Right lobe of liver (tissue), 6 donors: ENCODE results near the gene RAP2C. TPM values are rescaled to one million over a fixed set of nuclear protein-coding genes. Genes with fewer than 3 reads are reported as not detected.

ENCODE experiments used
- ATAC-seq, 4 donors: fragments of 200-7000 bp; cut with Tn5 transposase; one replicate each; pipeline ENCODE4 v1.9.1; 2020; ENCODE audit warnings: mild to moderate bottlenecking in 4 of 4, moderate library complexity in 4 of 4
- DNase-seq, 3 donors: peaks; one replicate each; pipeline ENCODE4 v3.0.0-alpha.2; 2020
- H3K27ac ChIP-seq, 3 donors: fragments of 200-600 bp; one replicate each; pipeline ENCODE4 v1.8.0; 2022
- H3K27me3 ChIP-seq, 2 donors: fragments of 200-600 bp; one replicate each; pipeline ENCODE4 v1.8.0; 2022
- H3K36me3 ChIP-seq, 4 donors: fragments of 200-600 bp; sonication (generic) in 1 of 4; one replicate each; pipeline versions ENCODE4 v1.5.1 to v1.8.0; 2017 to 2022; ENCODE audit warnings: control low read depth in 1 of 4
- H3K4me1 ChIP-seq, 4 donors: fragments of 200-600 bp; sonication (generic) in 1 of 4; one replicate each; pipeline versions ENCODE4 v1.5.1 to v1.8.0; 2017 to 2022; ENCODE audit warnings: control low read depth in 1 of 4
- H3K4me3 ChIP-seq, 3 donors: fragments of 200-600 bp; one replicate each; pipeline ENCODE4 v1.8.0; 2022
- H3K9me3 ChIP-seq, 4 donors: fragments of 200-600 bp; sonication (generic) in 1 of 4; one replicate each; pipeline versions ENCODE4 v1.5.1 to v1.8.0; 2017 to 2022; ENCODE audit warnings: control low read depth in 1 of 4
- POLR2A ChIP-seq: fragments of 450-650 bp; IDR thresholded peaks from one replicate; pipeline ENCODE4 v1.6.1; 2017; ENCODE audit warnings: antibody characterized with exemption, mild to moderate bottlenecking
- WGBS: methylation state at CpG from one replicate; pipeline ENCODE4 v1.1.6; 2018; ENCODE audit warnings: low coverage, low lambda C conversion rate; ENCODE audit not compliant: insufficient coverage; ENCODE audit errors: missing lambda C conversion rate; 5-methylcytosine and 5-hydroxymethylcytosine counted together
- intact Hi-C, 2 donors: fragments of 100-400 bp; cut with DNase I; formaldehyde crosslinking; loops; one replicate each; pipeline versions ENCODE4 v1.11.2 to v1.14.1; 2022
- long read RNA-seq: library from polyadenylated mRNA; unstranded; transcript quantifications from one replicate; pipeline ENCODE4 v2.0.0, GENCODE V29; 2019
- total RNA-seq, 6 experiments: library from RNA; depleted of rRNA in 2 of 6; stranded (reverse); fragments of >200 nt in 2 of 6; fragmentation: NEBNext Ultra II Directional in 3 of 6; extraction: Animal tissue kit (Norgen Biotek cat#: 25700) in 3 of 6; gene quantifications; one replicate each; pipeline versions ENCODE4 v1.1.0 to v1.2.4, GENCODE V29; 2016 to 2023
- TF ChIP-seq, protein P1 (sequence below), 4 donors: fragments of 200-600 bp in 3 of 4; fragments of 450-650 bp in 1 of 4; IDR thresholded peaks; one replicate each; pipeline versions ENCODE4 v1.5.1 to v1.8.0; 2016 to 2022; ENCODE audit warnings: antibody characterized with exemption in 4 of 4, mild to moderate bottlenecking in 2 of 4
- donor health status: DM: no; HTN: yes; CAD: no.
- donor health status: DM: no; HTN: no; CAD: no.
- donor health status: DM: no; HTN: no; CAD: no.
- donor health status: DM: no; HTN: yes; CAD: no.
- donor health status: DM: no; HTN: yes; CAD: no.

RAP2C gene
- 10 to 100 TPM; 18.9 to 26.6 (median 25.1) TPM for total RNA-seq
- long read RNA-seq, partial matches to known transcripts: 4 of 11 reads
- long read RNA-seq, other reads (novel, unspliced or antisense): 7 of 11 reads

DNA sequence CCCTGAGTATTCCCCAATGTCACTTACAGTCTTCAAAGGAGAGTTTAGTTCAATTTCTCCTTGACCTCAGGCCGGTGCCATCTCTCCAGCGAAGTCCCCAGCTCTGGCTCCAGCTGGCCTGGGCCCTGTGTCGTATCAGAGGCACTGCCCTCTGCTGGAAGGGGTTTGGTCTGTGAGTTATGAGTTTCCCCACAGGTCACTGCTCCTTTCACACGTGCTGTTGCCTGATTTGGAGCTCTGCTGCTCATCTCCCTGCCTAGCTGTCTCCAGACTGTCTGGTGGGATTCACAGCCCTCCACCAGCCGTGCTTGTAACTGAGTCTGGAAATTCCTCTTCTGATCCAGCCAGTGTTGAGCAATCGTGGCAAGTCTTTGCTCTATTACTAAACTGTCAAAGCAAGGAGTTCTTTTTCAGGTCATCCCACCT, at the start of gene RAP2C:
Gene RAP2C, minus strand, starts transcription at position 105 of the 426 bp plus-strand sequence. CDS start 2,179 bp downstream, outside the sequence.
- peak within 1 kb of the TSS; percentile 45 to 71 (median 54) for H3K4me3 ChIP-seq
- H3K27me3 ChIP-seq: no peaks in the 10 kb centered on the region
- peak within 1 kb of the TSS; percentile 58 to 79 (median 60) for H3K27ac ChIP-seq
- DNase-seq (peak; percentile 78 to 84 (median 81)), ATAC-seq (peak; percentile 77 to 88 (median 84))
- WGBS: 5% methylated on average over 6 of the region's 6 CpGs
- intact Hi-C loops: no loop called here
- TF ChIP-seq, protein P1, sequence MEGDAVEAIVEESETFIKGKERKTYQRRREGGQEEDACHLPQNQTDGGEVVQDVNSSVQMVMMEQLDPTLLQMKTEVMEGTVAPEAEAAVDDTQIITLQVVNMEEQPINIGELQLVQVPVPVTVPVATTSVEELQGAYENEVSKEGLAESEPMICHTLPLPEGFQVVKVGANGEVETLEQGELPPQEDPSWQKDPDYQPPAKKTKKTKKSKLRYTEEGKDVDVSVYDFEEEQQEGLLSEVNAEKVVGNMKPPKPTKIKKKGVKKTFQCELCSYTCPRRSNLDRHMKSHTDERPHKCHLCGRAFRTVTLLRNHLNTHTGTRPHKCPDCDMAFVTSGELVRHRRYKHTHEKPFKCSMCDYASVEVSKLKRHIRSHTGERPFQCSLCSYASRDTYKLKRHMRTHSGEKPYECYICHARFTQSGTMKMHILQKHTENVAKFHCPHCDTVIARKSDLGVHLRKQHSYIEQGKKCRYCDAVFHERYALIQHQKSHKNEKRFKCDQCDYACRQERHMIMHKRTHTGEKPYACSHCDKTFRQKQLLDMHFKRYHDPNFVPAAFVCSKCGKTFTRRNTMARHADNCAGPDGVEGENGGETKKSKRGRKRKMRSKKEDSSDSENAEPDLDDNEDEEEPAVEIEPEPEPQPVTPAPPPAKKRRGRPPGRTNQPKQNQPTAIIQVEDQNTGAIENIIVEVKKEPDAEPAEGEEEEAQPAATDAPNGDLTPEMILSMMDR (IDR thresholded peaks at IDR 0.05): peak; percentile 56 to 66 (median 61)
- peak; percentile 51 for TF ChIP-seq POLR2A
- no peaks in the 10 kb centered on the region for H3K9me3 ChIP-seq
- peaks cover 0 to 5% (median 0%) of the 10 kb centered on the region in 4 donors for H3K4me1 ChIP-seq
- H3K36me3 ChIP-seq: no peaks in the 10 kb centered on the region

DNA sequence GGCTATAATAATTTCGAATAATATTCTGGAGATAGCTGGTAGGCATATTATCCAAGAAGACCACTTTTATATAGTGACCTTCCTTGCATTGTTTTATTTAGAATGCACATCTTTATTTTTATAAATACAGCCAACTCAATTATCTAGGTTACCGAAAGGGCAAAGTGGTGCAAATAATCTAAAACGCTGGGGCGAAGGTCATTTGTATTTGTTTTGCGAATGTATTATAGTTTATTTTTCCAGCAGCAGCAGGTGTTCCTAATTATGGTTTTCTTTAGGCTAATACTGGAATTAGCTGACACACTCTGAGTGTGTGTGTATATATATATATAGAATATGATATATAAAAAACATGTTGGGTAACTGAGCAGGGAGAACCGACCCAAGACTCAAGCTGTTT, 48.1 kb upstream of the RAP2C start:
- Histone ChIP-seq H3K27me3 (no peaks in the 10 kb centered on the region), H3K9me3 (no peaks in the 10 kb centered on the region), H3K4me3 (no peak overlapping the region), H3K36me3 (no peaks in the 10 kb centered on the region), H3K4me1 (peaks cover 0 to 14% (median 0%) of the 10 kb centered on the region in 4 donors), H3K27ac (no peak overlapping the region)
- peak in 2 of 4 donors; percentile 39 to 47 for ATAC-seq
- 54% methylated on average over 6 of the region's 6 CpGs for WGBS
- TF ChIP-seq POLR2A: no peak
- TF ChIP-seq, protein P1 (IDR thresholded peaks at IDR 0.05): no peak
- no peak for DNase-seq
- intact Hi-C loops: no loop called here

DNA sequence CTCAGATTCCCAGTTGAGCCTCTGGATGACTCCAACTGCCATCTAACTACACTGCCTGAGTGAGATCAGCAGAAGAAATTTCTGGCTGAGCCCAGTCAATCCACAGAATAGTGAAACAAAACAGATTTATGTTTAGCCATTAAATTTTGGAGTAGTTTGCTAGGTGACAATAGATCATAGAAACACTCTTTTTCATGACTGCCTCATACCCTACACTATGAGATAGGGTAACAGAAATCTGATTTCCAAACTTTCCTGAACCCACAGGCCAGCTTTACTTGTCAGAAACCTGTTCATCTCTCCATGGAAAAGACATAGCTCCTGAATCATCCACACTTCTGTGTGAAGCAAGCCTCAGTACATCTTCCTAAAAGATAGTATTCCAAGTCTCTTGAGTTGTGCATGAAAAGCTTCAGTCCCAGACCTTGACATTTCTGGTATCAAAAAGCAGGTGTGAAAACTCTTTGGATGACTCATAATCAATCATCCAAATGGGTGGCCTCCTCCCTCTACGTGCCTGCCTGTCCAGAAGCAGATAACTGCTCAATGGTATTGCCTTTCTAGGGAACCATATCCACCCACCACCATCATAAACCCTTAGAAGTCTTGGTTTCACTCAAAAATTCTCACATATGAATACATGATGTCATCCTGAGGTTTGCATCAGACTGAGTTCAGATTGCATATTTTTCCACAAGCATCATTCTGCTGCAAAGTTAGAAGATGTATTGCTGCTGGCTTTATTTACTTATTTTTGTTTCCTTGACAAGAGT, 47.5 kb upstream of the RAP2C start:
- peaks cover 0 to 14% (median 0%) of the 10 kb centered on the region in 4 donors for H3K4me1 ChIP-seq
- 0% methylated on average over 1 of the region's 1 CpG for WGBS
- DNase-seq: no peak
- intact Hi-C loops: no loop called here
- no peaks in the 10 kb centered on the region for H3K9me3 ChIP-seq
- TF ChIP-seq, protein P1 (IDR thresholded peaks at IDR 0.05): no peak
- TF ChIP-seq POLR2A: no peak
- H3K4me3 ChIP-seq: no peak overlapping the region
- H3K36me3 ChIP-seq: no peaks in the 10 kb centered on the region
- ATAC-seq: peak in 1 of 4 donors; percentile 62
- no peak overlapping the region for H3K27ac ChIP-seq
- H3K27me3 ChIP-seq: no peaks in the 10 kb centered on the region

DNA sequence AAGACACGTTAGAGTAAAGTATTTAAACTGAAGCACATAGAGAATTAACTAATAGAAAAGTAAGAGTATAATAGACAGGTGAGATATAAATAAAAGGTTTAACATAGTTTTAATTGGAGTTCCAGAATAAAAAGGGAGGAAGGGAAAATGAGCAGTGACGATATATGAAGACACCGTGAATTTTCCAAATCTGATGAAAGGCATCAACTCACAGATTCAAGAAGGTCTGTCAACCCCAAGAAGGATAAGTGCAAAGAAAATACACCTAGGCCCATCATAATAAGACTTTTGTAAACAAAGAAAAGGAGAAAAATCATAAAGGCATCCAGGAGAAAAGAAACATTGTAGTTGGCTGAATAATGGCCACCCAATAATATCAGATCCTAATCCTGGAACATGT, 43.9 kb upstream of the RAP2C start:
- WGBS: 69% methylated on average over 3 of the region's 3 CpGs
- no peaks in the 10 kb centered on the region for H3K36me3 ChIP-seq
- ATAC-seq: no peak

More for the DNA sequence above, 43.9 kb upstream of the RAP2C start:
- Histone ChIP-seq H3K4me3 (no peak overlapping the region), H3K27me3 (no peaks in the 10 kb centered on the region), H3K4me1 (peaks cover 0 to 8% (median 0%) of the 10 kb centered on the region in 4 donors), H3K27ac (no peak overlapping the region), H3K9me3 (no peaks in the 10 kb centered on the region)
- DNase-seq: no peak
- intact Hi-C loops: no loop called here
- no peak for TF ChIP-seq POLR2A
- TF ChIP-seq, protein P1 (IDR thresholded peaks at IDR 0.05): no peak
